ENCODE measurements around the gene GNS. TPM values are rescaled to one million over a fixed set of nuclear protein-coding genes. Genes with fewer than 3 reads are reported as not detected.

Gene GNS
- total and polyA plus RNA-seq, 2 of the 13 experiments (the other 11 are each of a cell fraction or from before 2014, with no cell fraction given): 49.8 to 51.0 TPM

DNA sequence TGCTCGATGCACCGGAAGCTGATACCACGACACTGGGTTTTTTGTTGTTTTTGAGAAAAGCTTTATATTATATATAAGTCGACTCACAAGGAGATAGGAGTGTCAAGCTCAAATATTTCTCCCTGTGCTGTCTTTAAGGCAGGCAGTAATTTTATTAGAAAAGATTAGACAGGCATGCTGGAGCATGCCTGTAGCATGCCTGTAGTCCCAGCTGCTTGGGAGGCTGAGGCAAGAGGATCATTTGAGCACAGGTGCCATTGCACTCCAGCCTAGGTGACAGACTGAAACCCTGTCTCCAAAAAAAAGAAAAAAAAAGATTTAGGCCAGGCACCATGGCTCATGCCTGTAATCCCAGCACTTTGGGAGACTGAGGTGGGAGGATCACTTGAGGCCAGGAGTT lies 51.8 kb downstream of the GNS start:
- POLR2A ChIA-PET: no interaction called here
- no peak for DNase-seq (ENCODE audit: low spot score)
- TF ChIP-seq PCBP1 (IDR thresholded peaks at IDR 0.05; ENCODE audit: borderline replicate concordance, low read depth, low read length): no peak
- no peak for TF ChIP-seq SNAI1 (CRISPR knock-in tag; IDR thresholded peaks at IDR 0.05; ENCODE audit: borderline replicate concordance)
- TF ChIP-seq ATF5 (CRISPR knock-in tag; IDR thresholded peaks at IDR 0.05; ENCODE audit: low read depth): no peak
- no peak for TF ChIP-seq ZNF879 (CRISPR knock-in tag; IDR thresholded peaks at IDR 0.05)
- in situ Hi-C loops (cut with HindIII; ENCODE audit: extremely low pct_ligation_motif_present, low pct_unique_long_range_greater_than_20kb): no loop called here
- Histone ChIP-seq H3K27me3 (ENCODE audit: control insufficient read depth in 1 of 2, insufficient read depth in 2 of 2, low read length in 2 of 2) (no peaks in the 10 kb centered on the region), H2AFZ (ENCODE audit: low read length) (no peak overlapping the region), H3K9me3 (ENCODE audit: low read length) (no peaks in the 10 kb centered on the region), H3K27ac (ENCODE audit: extremely low read length, insufficient read depth, low read length) (no peak overlapping the region), H4K20me1 (ENCODE audit: insufficient read depth, low read length) (no peaks in the 10 kb centered on the region), H3K4me3 (replicated peaks in 1 of 3; ENCODE audit: insufficient read depth in 1 of 3, low read depth in 2 of 3, low read length in 3 of 3) (no peak overlapping the region), H3K36me3 (replicated peaks in 1 of 2; ENCODE audit: control insufficient read depth in 1 of 2, insufficient read depth in 2 of 2, low read length in 2 of 2) (no peaks in the 10 kb centered on the region), H3K79me2 (ENCODE audit: insufficient read depth, low read length) (no peaks in the 10 kb centered on the region), H3K4me1 (ENCODE audit: insufficient read depth, low read length) (peaks cover 13% of the 10 kb centered on the region), H3K4me2 (ENCODE audit: low read depth, low read length) (no peak overlapping the region), H3K9ac (ENCODE audit: insufficient read depth, low read depth, low read length) (no peak overlapping the region)
- WGBS (ENCODE audit: low lambda C conversion rate): 93% methylated on average over 4 of the region's 4 CpGs
- BruUV-seq (replicated peaks): no TSS peak
- intact Hi-C loops (cut with micrococcal nuclease; ENCODE audit: unreplicated experiment): no loop called here
- no peak for FAIRE-seq
- CTCF ChIA-PET (ENCODE audit: low intra/inter-chr PET ratio, low total read pairs): no interaction called here
- no peak for ATAC-seq

- Histone ChIP-seq H3K79me2 (ENCODE audit: insufficient read depth, low read length) (no peaks in the 10 kb centered on the region), H3K9me3 (ENCODE audit: low read length) (no peaks in the 10 kb centered on the region), H3K27me3 (ENCODE audit: control insufficient read depth in 1 of 2, insufficient read depth in 2 of 2, low read length in 2 of 2) (no peaks in the 10 kb centered on the region), H4K20me1 (ENCODE audit: insufficient read depth, low read length) (no peaks in the 10 kb centered on the region), H3K9ac (ENCODE audit: insufficient read depth, low read depth, low read length) (no peak overlapping the region), H3K4me2 (ENCODE audit: low read depth, low read length) (no peak overlapping the region), H2AFZ (ENCODE audit: low read length) (no peak overlapping the region), H3K36me3 (replicated peaks in 1 of 2; ENCODE audit: control insufficient read depth in 1 of 2, insufficient read depth in 2 of 2, low read length in 2 of 2) (no peaks in the 10 kb centered on the region), H3K4me1 (ENCODE audit: insufficient read depth, low read length) (peaks cover 13% of the 10 kb centered on the region), H3K4me3 (replicated peaks in 1 of 3; ENCODE audit: insufficient read depth in 1 of 3, low read depth in 2 of 3, low read length in 3 of 3) (no peak overlapping the region), H3K27ac (ENCODE audit: extremely low read length, insufficient read depth, low read length) (no peak overlapping the region)
- ChIA-PET POLR2A (no interaction called here), CTCF (ENCODE audit: low intra/inter-chr PET ratio, low total read pairs) (no interaction called here)
- no peak for DNase-seq (ENCODE audit: low spot score)
- ATAC-seq: no peak
- 61% methylated on average over 4 of the region's 5 CpGs for WGBS (ENCODE audit: low lambda C conversion rate)
- intact Hi-C loops (cut with micrococcal nuclease; ENCODE audit: unreplicated experiment) (no loop called here), in situ Hi-C loops (cut with HindIII; ENCODE audit: extremely low pct_ligation_motif_present, low pct_unique_long_range_greater_than_20kb) (no loop called here)
- no peak for FAIRE-seq
- no TSS peak for BruUV-seq (replicated peaks)
- no peak for TF ChIP-seq ISX (CRISPR knock-in tag; conservative IDR thresholded peaks at IDR 0.05)
- no peak for TF ChIP-seq RAD51 (IDR thresholded peaks at IDR 0.05; ENCODE audit: borderline replicate concordance)
- TF ChIP-seq ZNF609 (CRISPR knock-in tag; IDR thresholded peaks at IDR 0.05; ENCODE audit: borderline replicate concordance): no peak
- TF ChIP-seq ZNF24 (IDR thresholded peaks at IDR 0.05): no peak
- TF ChIP-seq ZNF230 (CRISPR knock-in tag; IDR thresholded peaks at IDR 0.05): no peak
- no peak for TF ChIP-seq ZC3H4 (CRISPR knock-in tag; IDR thresholded peaks at IDR 0.05; ENCODE audit: borderline replicate concordance)
- no peak for TF ChIP-seq ZNF564 (CRISPR knock-in tag; IDR thresholded peaks at IDR 0.05)
Observed at GRCh38 chr12:64706857-64707256, 52.3 kb downstream of the GNS start.

Measured in HepG2 (cell line).